GM08714 (cell line): ENCODE measurements around the gene TFAP2E.

Experiments used
- H3K4me3 ChIP-seq: fragments of 200-500 bp; sonication (Bioruptor generic); 2 replicates; pipeline ENCODE4 v1.5.1; 2014; ENCODE audit warnings: mild to moderate bottlenecking, low read length, inconsistent platforms
- ZNF274 ChIP-seq: IDR thresholded peaks from 2 replicates; pipeline ENCODE4 v1.6.1; 2012; ENCODE audit warnings: mild to moderate bottlenecking, low read depth, low read length

TFAP2E gene

DNA sequence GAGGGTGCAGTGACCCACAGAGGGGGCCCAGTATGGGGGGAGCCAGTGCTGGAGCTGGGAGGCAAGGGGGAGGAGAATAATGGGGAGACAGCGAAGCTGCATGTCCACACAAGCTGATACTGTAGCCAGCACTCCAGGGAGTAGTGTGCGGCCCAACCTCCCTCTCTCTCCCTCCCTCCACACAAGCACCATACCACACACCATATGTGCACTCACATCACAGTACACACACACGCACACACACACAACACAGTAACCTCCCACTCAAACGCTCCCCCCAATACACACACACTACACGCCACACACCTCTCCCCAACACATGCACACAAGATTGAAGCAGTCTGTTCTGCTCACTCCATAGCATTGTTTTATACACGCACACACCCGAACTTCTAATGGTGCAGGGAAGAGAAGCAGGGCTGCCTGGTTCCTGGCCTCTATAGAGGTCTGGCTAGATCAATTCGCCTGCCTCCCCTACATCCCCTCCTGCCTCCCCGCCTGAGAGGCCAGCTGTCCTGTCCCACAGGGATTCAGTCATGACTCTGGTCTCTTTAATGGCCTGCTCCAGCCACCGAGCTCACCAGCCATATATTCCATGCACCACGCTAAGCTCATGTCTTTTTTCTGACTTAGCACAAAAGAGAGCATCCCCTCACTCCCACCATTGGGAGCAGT is 11.7 kb upstream of the TFAP2E start:
- no peak overlapping the region for H3K4me3 ChIP-seq
- no peak for TF ChIP-seq ZNF274

GRCh38 chr1:35561972-35562680 is 11.0 kb upstream of the TFAP2E start:
- no peak overlapping the region for H3K4me3 ChIP-seq
- TF ChIP-seq ZNF274: no peak

DNA sequence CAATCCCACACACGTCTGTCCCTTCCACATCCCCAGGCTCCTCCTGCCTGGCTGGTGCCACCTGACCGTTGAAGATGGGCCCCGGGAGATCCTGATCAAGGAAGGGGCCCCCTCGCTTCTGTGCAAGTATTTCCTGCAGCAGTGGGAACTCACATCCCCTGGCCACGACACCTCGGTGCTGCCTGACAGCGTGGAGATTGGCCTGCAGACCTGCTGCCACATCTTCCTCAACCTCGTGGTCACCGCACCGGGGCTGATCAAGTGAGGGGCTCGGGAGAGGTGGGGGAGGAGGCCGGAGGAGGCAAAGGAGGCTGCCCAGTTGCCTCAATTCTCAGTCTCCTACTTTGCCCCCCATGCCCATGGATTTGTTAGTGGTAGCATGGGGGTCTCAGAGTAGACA is 9.9 kb upstream of the TFAP2E start:
- no peak for TF ChIP-seq ZNF274
- no peak overlapping the region for H3K4me3 ChIP-seq

GRCh38 chr1:35564037-35564883 is 8.9 kb upstream of the TFAP2E start:
- H3K4me3 ChIP-seq: no peak overlapping the region
- TF ChIP-seq ZNF274: no peak

DNA sequence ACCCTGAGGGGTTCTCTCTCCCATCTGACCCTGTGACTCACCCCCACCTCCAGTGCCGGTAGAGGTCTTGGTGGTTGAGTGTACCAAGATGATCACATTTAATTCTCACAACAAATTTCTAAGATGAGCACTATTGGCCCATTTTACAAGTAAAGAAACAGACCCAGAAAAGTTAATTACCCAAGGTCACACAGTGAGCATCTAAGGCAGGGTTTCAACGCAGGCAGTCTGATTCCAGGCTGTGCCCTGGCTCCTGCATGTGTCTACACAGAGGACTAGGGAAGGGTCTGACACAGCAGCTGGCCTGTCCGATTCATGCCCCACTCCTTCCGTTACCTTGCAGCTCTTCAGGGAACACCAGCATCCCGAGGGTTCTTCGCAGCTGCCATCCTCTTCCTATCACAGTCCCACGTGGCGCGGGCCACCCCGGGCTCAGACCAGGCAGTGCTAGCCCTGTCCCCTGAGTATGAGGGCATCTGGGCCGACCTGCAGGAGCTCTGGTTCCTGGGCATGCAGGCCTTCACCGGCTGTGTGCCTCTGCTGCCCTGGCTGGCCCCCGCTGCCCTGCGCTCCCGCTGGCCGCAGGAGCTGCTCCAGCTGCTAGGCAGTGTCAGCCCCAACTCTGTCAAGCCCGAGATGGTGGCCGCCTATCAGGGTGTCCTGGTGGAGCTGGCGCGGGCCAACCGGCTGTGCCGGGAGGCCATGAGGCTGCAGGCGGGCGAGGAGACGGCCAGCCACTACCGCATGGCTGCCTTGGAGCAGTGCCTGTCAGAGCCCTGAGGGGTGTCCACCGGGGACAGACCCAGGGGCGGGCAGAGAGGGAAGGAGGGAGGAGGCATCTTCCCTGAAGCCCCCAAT is 8.0 kb upstream of the TFAP2E start:
- no peak for TF ChIP-seq ZNF274
- H3K4me3 ChIP-seq: no peak overlapping the region

DNA sequence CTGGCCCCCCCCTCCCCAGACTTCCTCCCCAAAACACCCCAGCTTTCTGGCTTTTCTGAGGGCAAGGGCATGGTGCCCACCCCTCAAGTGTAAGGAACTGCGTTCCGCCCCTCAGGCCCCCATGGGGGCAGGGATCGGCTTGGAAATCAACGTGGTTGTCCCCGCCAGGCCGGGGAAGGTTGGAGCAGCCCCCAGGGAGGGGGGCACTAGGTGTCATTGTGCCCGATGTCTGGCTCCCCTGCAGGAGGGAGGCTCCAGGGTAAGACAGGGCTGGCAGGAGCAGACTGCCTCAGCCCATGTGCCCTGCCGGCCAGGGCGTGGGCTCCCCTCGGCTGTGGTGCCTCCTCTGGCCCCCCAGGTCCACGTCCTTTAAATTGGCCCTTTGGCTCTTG is 7.4 kb upstream of the TFAP2E start:
- no peak for TF ChIP-seq ZNF274
- H3K4me3 ChIP-seq: no peak overlapping the region

- TF ChIP-seq ZNF274: no peak
- no peak overlapping the region for H3K4me3 ChIP-seq
These were observed 5.1 kb upstream of the TFAP2E start for GRCh38 chr1:35567947-35568558.

DNA sequence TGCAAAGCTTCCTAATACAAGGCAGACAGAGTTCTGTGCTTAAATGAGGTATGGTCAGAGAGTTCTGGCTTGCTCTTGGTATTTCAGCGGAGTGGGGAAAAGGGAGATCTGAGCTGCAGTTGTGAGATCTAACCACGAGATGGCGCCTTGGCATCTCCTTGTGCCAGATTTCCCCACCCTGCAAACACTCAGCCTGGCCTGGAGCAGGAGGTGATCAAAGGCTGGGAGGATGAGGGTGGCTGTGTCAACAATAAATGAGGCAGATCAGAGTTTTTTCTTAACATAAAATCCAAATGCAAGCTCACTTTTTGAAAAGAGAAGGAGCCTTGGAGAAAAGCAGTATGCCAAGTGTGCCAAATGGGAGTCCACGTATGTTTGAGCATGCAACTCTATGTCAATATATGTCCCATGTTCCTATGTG is 4.1 kb upstream of the TFAP2E start:
- no peak overlapping the region for H3K4me3 ChIP-seq
- no peak for TF ChIP-seq ZNF274

- TF ChIP-seq ZNF274: no peak
- no peak overlapping the region for H3K4me3 ChIP-seq
These were observed 3.2 kb upstream of the TFAP2E start for GRCh38 chr1:35569936-35570335.

GRCh38 chr1:35570589-35571137 is 2.5 kb upstream of the TFAP2E start:
- no peak for TF ChIP-seq ZNF274
- no peak overlapping the region for H3K4me3 ChIP-seq

GRCh38 chr1:35571263-35571662 is 1.9 kb upstream of the TFAP2E start:
- no peak overlapping the region for H3K4me3 ChIP-seq
- no peak for TF ChIP-seq ZNF274

DNA sequence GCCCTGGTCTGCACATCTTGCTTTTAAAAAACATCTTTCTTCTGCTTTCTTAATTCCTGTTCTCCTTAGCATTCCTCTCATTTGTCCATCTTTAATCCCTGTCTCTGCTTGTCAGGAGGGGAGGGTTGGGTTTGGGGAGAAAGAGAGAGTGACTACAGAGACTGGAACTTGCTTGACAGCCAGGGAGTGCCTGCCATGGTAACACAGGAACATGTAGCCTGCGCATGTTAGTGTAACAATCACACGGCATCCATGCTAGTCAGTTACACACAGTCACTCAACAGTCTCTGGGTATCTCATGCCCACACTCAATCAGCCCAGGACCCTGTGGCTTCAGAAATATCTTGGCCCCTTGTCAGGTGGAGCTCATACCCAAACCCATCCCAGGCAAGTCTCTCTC is 818 bp upstream of the TFAP2E start:
- TF ChIP-seq ZNF274: no peak
- no peak overlapping the region for H3K4me3 ChIP-seq

- no peak for TF ChIP-seq ZNF274
- no peak overlapping the region for H3K4me3 ChIP-seq
These were observed 1.1 kb downstream of the TFAP2E start for GRCh38 chr1:35574125-35574654.
